ENCODE data around the gene STARD9. TPM values are rescaled to one million over a fixed set of nuclear protein-coding genes. Genes with fewer than 3 reads are reported as not detected.

The STARD9 gene
- total and polyA plus RNA-seq, 2 experiments from 2014 or later: 1.8 to 6.2 TPM

DNA sequence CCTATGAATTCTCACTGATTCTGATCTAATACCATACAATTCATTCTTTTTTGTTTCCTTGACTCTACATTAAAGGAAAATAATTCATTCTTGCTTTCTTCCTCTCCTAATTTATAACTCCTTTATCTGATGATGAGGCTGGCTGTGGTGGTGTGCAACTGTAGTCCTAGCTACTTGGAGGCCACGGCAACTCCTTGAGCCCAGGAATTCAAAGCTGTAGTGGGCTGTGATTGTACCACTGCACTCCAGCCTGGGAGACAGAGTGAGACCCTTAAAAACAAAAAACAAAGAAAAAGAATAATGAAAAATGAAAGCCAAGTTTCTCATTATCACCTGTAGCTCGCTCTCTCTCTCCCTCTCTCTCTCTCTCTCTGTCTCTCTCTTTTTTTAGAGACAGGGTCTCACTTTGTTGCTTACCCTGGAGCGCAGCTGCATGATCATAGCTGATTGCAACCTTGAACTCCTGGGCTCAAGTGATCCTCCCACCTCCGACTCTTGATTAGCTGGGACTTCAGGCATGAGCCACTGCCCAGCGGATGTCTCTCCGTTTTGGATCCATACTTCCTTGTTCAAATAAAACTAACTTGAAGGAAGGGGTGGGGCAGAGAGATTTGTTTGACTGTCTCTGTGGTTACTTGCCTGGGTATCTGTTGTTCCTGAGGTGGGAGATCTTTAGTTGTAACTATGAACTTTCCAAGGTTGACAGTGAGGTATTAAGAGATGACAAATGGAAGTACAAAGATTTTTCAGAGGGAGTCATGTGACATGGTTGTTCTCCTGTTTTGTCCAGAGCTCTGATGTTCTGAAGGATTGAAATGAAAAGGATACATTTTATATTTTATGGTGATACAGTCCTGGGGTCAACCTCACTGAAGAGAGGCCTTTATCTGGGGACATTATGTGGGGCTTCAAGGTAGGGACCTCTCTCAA, 46.9 kb downstream of the STARD9 start (continued):
- TF ChIP-seq, protein P1, sequence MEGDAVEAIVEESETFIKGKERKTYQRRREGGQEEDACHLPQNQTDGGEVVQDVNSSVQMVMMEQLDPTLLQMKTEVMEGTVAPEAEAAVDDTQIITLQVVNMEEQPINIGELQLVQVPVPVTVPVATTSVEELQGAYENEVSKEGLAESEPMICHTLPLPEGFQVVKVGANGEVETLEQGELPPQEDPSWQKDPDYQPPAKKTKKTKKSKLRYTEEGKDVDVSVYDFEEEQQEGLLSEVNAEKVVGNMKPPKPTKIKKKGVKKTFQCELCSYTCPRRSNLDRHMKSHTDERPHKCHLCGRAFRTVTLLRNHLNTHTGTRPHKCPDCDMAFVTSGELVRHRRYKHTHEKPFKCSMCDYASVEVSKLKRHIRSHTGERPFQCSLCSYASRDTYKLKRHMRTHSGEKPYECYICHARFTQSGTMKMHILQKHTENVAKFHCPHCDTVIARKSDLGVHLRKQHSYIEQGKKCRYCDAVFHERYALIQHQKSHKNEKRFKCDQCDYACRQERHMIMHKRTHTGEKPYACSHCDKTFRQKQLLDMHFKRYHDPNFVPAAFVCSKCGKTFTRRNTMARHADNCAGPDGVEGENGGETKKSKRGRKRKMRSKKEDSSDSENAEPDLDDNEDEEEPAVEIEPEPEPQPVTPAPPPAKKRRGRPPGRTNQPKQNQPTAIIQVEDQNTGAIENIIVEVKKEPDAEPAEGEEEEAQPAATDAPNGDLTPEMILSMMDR (conservative IDR thresholded peaks at IDR 0.05; ENCODE audit: low read depth in 2 of 2): no peak
- TF ChIP-seq EZH2phosphoT487 (IDR thresholded peaks at IDR 0.05; ENCODE audit: unreplicated experiment) (no peak), NANOG (IDR thresholded peaks at IDR 0.05; ENCODE audit: borderline replicate concordance) (no peak), JUNB (IDR thresholded peaks at IDR 0.05; ENCODE audit: unreplicated experiment) (no peak), ZNF331 (CRISPR knock-in tag; IDR thresholded peaks at IDR 0.05; ENCODE audit: low read depth) (no peak), EZH2 (IDR thresholded peaks at IDR 0.05; ENCODE audit: low read depth, unreplicated experiment) (no peak), ETS1 (IDR thresholded peaks at IDR 0.05) (no peak), POLR2AphosphoS5 (IDR thresholded peaks at IDR 0.05; ENCODE audit: low read depth) (no peak)

GRCh38 chr15:42623951-42624350, 48.5 kb downstream of the STARD9 start:
- H3K36me3 Mint-ChIP-seq (ENCODE audit: low read depth): no peaks in the 10 kb centered on the region
- Histone ChIP-seq H3K79me2 (replicated peaks; ENCODE audit: insufficient read depth) (no peaks in the 10 kb centered on the region), H3K9me2 (ENCODE audit: insufficient read depth) (no peaks in the 10 kb centered on the region), H3K27me3 (ENCODE audit: insufficient read depth) (no peaks in the 10 kb centered on the region), H3K27ac (ENCODE audit: low read depth) (no peak overlapping the region), H3K4me3 (no peak overlapping the region), H2AFZ (no peak overlapping the region), H3K4me2 (no peak overlapping the region), H3F3A (replicated peaks; ENCODE audit: low read depth) (no peaks in the 10 kb centered on the region), H3K4me1 (ENCODE audit: insufficient read depth) (peaks cover 10% of the 10 kb centered on the region), H4K20me1 (replicated peaks; ENCODE audit: insufficient read depth) (no peaks in the 10 kb centered on the region), H3K36me3 (ENCODE audit: insufficient read depth) (no peaks in the 10 kb centered on the region)
- no peak for TF ChIP-seq POLR2AphosphoS5 (IDR thresholded peaks at IDR 0.05; ENCODE audit: low read depth)
- no peak for TF ChIP-seq ETS1 (IDR thresholded peaks at IDR 0.05)
- no peak for TF ChIP-seq NANOG (IDR thresholded peaks at IDR 0.05; ENCODE audit: borderline replicate concordance)
- no peak for TF ChIP-seq ZNF114 (CRISPR knock-in tag; IDR thresholded peaks at IDR 0.05)
- no peak for TF ChIP-seq CREB1 (CRISPR knock-in tag; IDR thresholded peaks at IDR 0.05; ENCODE audit: low read depth)
- TF ChIP-seq, protein P1 (conservative IDR thresholded peaks at IDR 0.05; ENCODE audit: low read depth in 2 of 2): no peak
- TF ChIP-seq STAT1 (IDR thresholded peaks at IDR 0.05; ENCODE audit: unreplicated experiment): no peak
- TF ChIP-seq EZH2phosphoT487 (IDR thresholded peaks at IDR 0.05; ENCODE audit: unreplicated experiment): no peak
- TF ChIP-seq JUNB (IDR thresholded peaks at IDR 0.05; ENCODE audit: unreplicated experiment): no peak
- TF ChIP-seq ZNF331 (CRISPR knock-in tag; IDR thresholded peaks at IDR 0.05; ENCODE audit: low read depth): no peak
- TF ChIP-seq REST (IDR thresholded peaks at IDR 0.05; ENCODE audit: unreplicated experiment): no peak
- TF ChIP-seq EZH2 (IDR thresholded peaks at IDR 0.05; ENCODE audit: low read depth, unreplicated experiment): no peak
- no peaks in the 10 kb centered on the region; the same call in 2 of the 3 replicates for H3K9me3 Mint-ChIP-seq
- peaks cover 2% of the 10 kb centered on the region for H3K27me3 Mint-ChIP-seq (ENCODE audit: insufficient read depth, low read depth, poor library complexity)
- H3K4me3 Mint-ChIP-seq: no peak overlapping the region
- no peak for DNase-seq (ENCODE audit: low spot score)
- no peak for ATAC-seq
- H3K4me1 Mint-ChIP-seq: peaks cover 18% of the 10 kb centered on the region
- no peak overlapping the region for H3K27ac Mint-ChIP-seq

Measured in GM23338 (cell line).